GM12801 (cell line): ENCODE results near the gene ADAMTSL4.

Experiments used
- CTCF ChIP-seq: IDR thresholded peaks from one replicate; pipeline ENCODE4 v1.5.1; 2011; ENCODE audit warnings: control low read depth; ENCODE audit not compliant: insufficient read length; ENCODE audit errors: extremely low read depth

ADAMTSL4 gene

GRCh38 chr1:150596976-150597375 lies 47.8 kb downstream of the ADAMTSL4 start:
- no peak for TF ChIP-seq CTCF

- TF ChIP-seq CTCF = no peak
These were observed 52.3 kb downstream of the ADAMTSL4 start for GRCh38 chr1:150601540-150601939.

DNA sequence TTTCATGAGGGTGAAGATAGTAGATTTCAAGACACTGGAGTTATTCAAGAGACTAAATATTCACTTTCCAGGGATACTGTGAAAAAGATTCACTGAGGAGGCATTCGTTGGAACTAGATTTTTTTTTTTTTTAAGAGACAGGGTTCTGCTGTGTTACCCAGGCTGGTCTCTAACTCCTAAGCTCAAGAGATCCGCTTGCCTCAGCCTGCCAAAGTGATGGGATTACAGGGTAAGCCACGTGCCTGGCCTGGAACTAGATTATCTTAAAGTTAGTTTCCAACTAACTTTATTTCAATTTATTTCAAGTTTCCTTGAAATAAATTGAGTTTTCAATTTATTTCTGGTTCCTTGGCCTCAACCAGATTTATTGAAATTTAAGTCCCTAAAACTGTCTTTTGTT lies 54.5 kb downstream of the ADAMTSL4 start:
- TF ChIP-seq CTCF = no peak

DNA sequence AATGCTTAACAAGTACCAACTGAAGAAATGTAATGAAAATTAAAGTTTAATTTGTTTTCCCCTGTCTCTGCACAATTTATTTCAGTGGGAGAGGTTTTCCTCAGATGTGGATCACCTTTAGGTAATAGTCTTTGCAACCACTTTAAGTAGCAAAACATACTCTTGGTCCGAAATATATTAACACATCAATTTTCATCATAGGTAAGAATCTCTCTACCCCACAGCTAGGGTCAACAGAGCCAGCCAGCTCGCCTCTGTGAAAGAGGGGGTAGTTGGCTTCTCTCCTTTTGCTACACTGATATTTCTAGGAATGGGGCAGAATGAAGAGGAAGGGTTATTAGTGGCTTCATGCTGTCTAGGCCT lies 55.0 kb downstream of the ADAMTSL4 start:
- no peak for TF ChIP-seq CTCF

GRCh38 chr1:150606463-150607142 lies 57.4 kb downstream of the ADAMTSL4 start:
- TF ChIP-seq CTCF = no peak

- no peak for TF ChIP-seq CTCF
These were observed 60.5 kb downstream of the ADAMTSL4 start for GRCh38 chr1:150609732-150610131.
